ENCODE data around the gene FOXC2. TPM values are rescaled to one million over a fixed set of nuclear protein-coding genes. Genes with fewer than 3 reads are reported as not detected.

The FOXC2 gene
- polyA plus RNA-seq, 1 of the 3 experiments (the other 2 are of a cell fraction), result 1.3 TPM

GRCh38 chr16:86531641-86532525 lies 34.7 kb upstream of the FOXC2 start:
- 90% methylated on average over 11 of the region's 49 CpGs for WGBS (ENCODE audit: low lambda C conversion rate)
- CTCF ChIA-PET, result interaction anchor here (0.8 to 4.4 kb wide), 3 partner anchors 13 to 710 kb away, joined by 4 to 48 read pairs (median 4); no protein-coding TSS in a partner anchor
- Histone ChIP-seq H3K9me3 (no peaks in the 10 kb centered on the region), H3K79me2 (ENCODE audit: insufficient read depth) (no peaks in the 10 kb centered on the region), H3K9me2 (no peaks in the 10 kb centered on the region), H3K9ac (no peak overlapping the region), H3F3A (replicated peaks; ENCODE audit: insufficient read depth) (no peaks in the 10 kb centered on the region), H2AFZ (ENCODE audit: low read depth) (no peak overlapping the region), H3K4me1 (ENCODE audit: control insufficient read depth in 1 of 2, insufficient read depth in 2 of 2, low read depth in 1 of 2, low read length in 1 of 2) (no peaks in the 10 kb centered on the region), H3K4me2 (no peak overlapping the region), H3K4me3 (ENCODE audit: low read depth in 2 of 2, low read length in 1 of 2) (no peak overlapping the region), H3K27ac (ENCODE audit: low read depth in 2 of 2, low read length in 1 of 2) (no peak overlapping the region), H3K36me3 (replicated peaks in 1 of 2; ENCODE audit: control insufficient read depth in 1 of 2, insufficient read depth in 2 of 2, low read length in 1 of 2) (peaks cover under 1 to 7% of the 10 kb centered on the region in 2 experiments), H4K20me1 (ENCODE audit: insufficient read depth) (no peaks in the 10 kb centered on the region), H3K27me3 (ENCODE audit: insufficient read depth) (no peaks in the 10 kb centered on the region; the same call in 1 of the 2 replicates)
- TF ChIP-seq GATA2 (CRISPR knock-in tag; IDR thresholded peaks at IDR 0.05) (no peak), ELF1 (IDR thresholded peaks at IDR 0.05) (no peak), JUND (IDR thresholded peaks at IDR 0.05) (no peak), RFX5 (IDR thresholded peaks at IDR 0.05; ENCODE audit: low read length) (no peak), YY1 (IDR thresholded peaks at IDR 0.05; ENCODE audit: low read depth) (no peak), MXI1 (IDR thresholded peaks at IDR 0.05; ENCODE audit: low read depth, low read length) (no peak), MEF2A (IDR thresholded peaks at IDR 0.05; ENCODE audit: borderline replicate concordance, low read depth) (no peak), NFIC (IDR thresholded peaks at IDR 0.05; ENCODE audit: borderline replicate concordance) (no peak), USF1 (IDR thresholded peaks at IDR 0.05; ENCODE audit: borderline replicate concordance, low read depth) (no peak), FOSL2 (IDR thresholded peaks at IDR 0.05; ENCODE audit: borderline replicate concordance, low read depth) (no peak), CTCF (IDR thresholded peaks at IDR 0.05) (no peak), RXRA (IDR thresholded peaks at IDR 0.05; ENCODE audit: borderline replicate concordance, low read depth) (no peak)
- TF ChIP-seq, protein P1, sequence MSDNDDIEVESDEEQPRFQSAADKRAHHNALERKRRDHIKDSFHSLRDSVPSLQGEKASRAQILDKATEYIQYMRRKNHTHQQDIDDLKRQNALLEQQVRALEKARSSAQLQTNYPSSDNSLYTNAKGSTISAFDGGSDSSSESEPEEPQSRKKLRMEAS (IDR thresholded peaks at IDR 0.05; ENCODE audit: low read depth), result no peak
- no peak for DNase-seq
- POLR2A ChIA-PET, result no interaction called here

GRCh38 chr16:86532526-86532815 lies 34.2 kb upstream of the FOXC2 start:
- H3F3A ChIP-seq (replicated peaks; ENCODE audit: insufficient read depth), result no peaks in the 10 kb centered on the region
- no peak for TF ChIP-seq EP300 (IDR thresholded peaks at IDR 0.05; ENCODE audit: borderline replicate concordance in 1 of 2, low read depth in 1 of 2, low read length in 1 of 2)
- no peak for TF ChIP-seq NFIC (IDR thresholded peaks at IDR 0.05; ENCODE audit: borderline replicate concordance)
- no peak for TF ChIP-seq RAD21 (IDR thresholded peaks at IDR 0.05; ENCODE audit: low read length)
- TF ChIP-seq CHD2 (IDR thresholded peaks at IDR 0.05; ENCODE audit: low read length, partially characterized antibody), result no peak
- TF ChIP-seq JUND (IDR thresholded peaks at IDR 0.05), result no peak
- no peak for TF ChIP-seq ELF1 (IDR thresholded peaks at IDR 0.05)
- TF ChIP-seq TCF12 (IDR thresholded peaks at IDR 0.05), result no peak
- TF ChIP-seq USF1 (IDR thresholded peaks at IDR 0.05; ENCODE audit: borderline replicate concordance, low read depth), result no peak
- TF ChIP-seq, protein P1 (IDR thresholded peaks at IDR 0.05; ENCODE audit: low read depth), result no peak
- no peak for TF ChIP-seq FOXM1 (IDR thresholded peaks at IDR 0.05; ENCODE audit: low read depth)
- DNase-seq, result no peak
- H4K20me1 ChIP-seq (ENCODE audit: insufficient read depth), result no peaks in the 10 kb centered on the region
- POLR2A ChIA-PET, result no interaction called here
- H3K9me3 ChIP-seq, result no peaks in the 10 kb centered on the region
- no peak overlapping the region for H3K9ac ChIP-seq
- no peak overlapping the region for H2AFZ ChIP-seq (ENCODE audit: low read depth)
- H3K4me2 ChIP-seq, result no peak overlapping the region
- CTCF ChIA-PET, result interaction anchor here (0.8 to 4.4 kb wide), 3 partner anchors 13 to 711 kb away, joined by 4 to 48 read pairs (median 4); no protein-coding TSS in a partner anchor
- no peaks in the 10 kb centered on the region for H3K79me2 ChIP-seq (ENCODE audit: insufficient read depth)
- H3K27me3 ChIP-seq (ENCODE audit: insufficient read depth), result no peaks in the 10 kb centered on the region
- no peak overlapping the region for H3K4me3 ChIP-seq (ENCODE audit: low read depth in 2 of 2, low read length in 1 of 2)
- WGBS (ENCODE audit: low lambda C conversion rate), result 97% methylated on average over 5 of the region's 7 CpGs
- peaks cover 6 to 11% of the 10 kb centered on the region in 2 experiments for H3K36me3 ChIP-seq (replicated peaks in 1 of 2; ENCODE audit: control insufficient read depth in 1 of 2, insufficient read depth in 2 of 2, low read length in 1 of 2)
- H3K4me1 ChIP-seq (ENCODE audit: control insufficient read depth in 1 of 2, insufficient read depth in 2 of 2, low read depth in 1 of 2, low read length in 1 of 2), result no peaks in the 10 kb centered on the region
- no peaks in the 10 kb centered on the region for H3K9me2 ChIP-seq
- no peak overlapping the region for H3K27ac ChIP-seq (ENCODE audit: low read depth in 2 of 2, low read length in 1 of 2)

All from SK-N-SH (cell line).